ENCODE results near the gene RAB19.

DNA sequence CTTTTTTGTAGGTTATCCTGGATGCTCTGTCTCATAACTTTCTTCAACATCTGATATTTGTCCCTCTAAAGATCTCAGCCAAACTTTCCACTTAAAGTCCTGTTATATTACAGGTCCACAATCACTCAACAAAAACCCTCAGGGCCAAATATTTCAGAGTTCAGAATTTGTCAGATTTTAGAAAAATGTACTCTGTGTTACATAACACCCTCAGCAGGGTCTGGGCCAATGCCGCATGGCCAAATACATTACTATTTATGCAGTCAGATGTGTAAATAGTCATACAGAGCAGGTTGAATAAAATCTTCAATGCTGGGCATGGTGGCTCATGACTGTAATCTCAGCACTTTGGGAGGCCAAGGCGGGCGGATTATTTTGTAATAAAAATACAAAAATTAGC lies 11.5 kb downstream of the RAB19 start:
- TF ChIP-seq NONO (IDR thresholded peaks at IDR 0.05; ENCODE audit: low read depth in 2 of 2, low read length in 1 of 2) (no peak), YY1 (IDR thresholded peaks at IDR 0.05; ENCODE audit: borderline replicate concordance in 1 of 3, control insufficient read depth in 1 of 3, extremely low read depth in 1 of 3, insufficient read depth in 3 of 3, insufficient read length in 1 of 3, insufficient replicate concordance in 2 of 3, low read depth in 1 of 3, low read length in 2 of 3) (no peak), PTTG1 (tag; IDR thresholded peaks at IDR 0.05; ENCODE audit: low read depth) (no peak), CBFB (CRISPR knock-in tag; IDR thresholded peaks at IDR 0.05) (no peak), ETV5 (CRISPR knock-in tag; IDR thresholded peaks at IDR 0.05; ENCODE audit: low read depth) (no peak)
